HEK293 (cell line): ENCODE results near the gene VAV2.

Experiments
- BCL6B ChIP-seq: fragments of 450-650 bp; formaldehyde crosslinking; IDR thresholded peaks from 2 replicates; pipeline ENCODE4 v1.5.1; 2017; ENCODE audit warnings: missing biosample characterization, missing genetic modification characterization
- GFI1B ChIP-seq: fragments of 450-650 bp; formaldehyde crosslinking; IDR thresholded peaks from 2 replicates; pipeline ENCODE4 v1.5.1; 2016; ENCODE audit warnings: missing biosample characterization, missing genetic modification characterization
- GLIS2 ChIP-seq: fragments of 450-650 bp; formaldehyde crosslinking; IDR thresholded peaks from 2 replicates; pipeline ENCODE4 v1.5.1; 2016; ENCODE audit warnings: missing biosample characterization, missing genetic modification characterization
- KLF16 ChIP-seq: fragments of 450-650 bp; formaldehyde crosslinking; IDR thresholded peaks from 2 replicates; pipeline ENCODE4 v1.5.1; 2017; ENCODE audit warnings: missing biosample characterization, missing genetic modification characterization
- OVOL3 ChIP-seq: fragments of 450-650 bp; formaldehyde crosslinking; IDR thresholded peaks from 2 replicates; pipeline ENCODE4 v1.5.1; 2016; ENCODE audit warnings: missing biosample characterization, missing genetic modification characterization
- PRDM2 ChIP-seq: fragments of 450-650 bp; formaldehyde crosslinking; IDR thresholded peaks from 2 replicates; pipeline ENCODE4 v1.5.1; 2016; ENCODE audit warnings: missing biosample characterization, missing genetic modification characterization, borderline replicate concordance
- RBAK ChIP-seq: fragments of 450-650 bp; formaldehyde crosslinking; IDR thresholded peaks from 2 replicates; pipeline ENCODE4 v1.5.1; 2016; ENCODE audit warnings: missing biosample characterization, missing genetic modification characterization
- SALL2 ChIP-seq: fragments of 450-650 bp; formaldehyde crosslinking; IDR thresholded peaks from 2 replicates; pipeline ENCODE4 v1.5.0; 2017; ENCODE audit warnings: missing biosample characterization, mild to moderate bottlenecking, missing genetic modification characterization, borderline replicate concordance
- SCRT1 ChIP-seq: fragments of 450-650 bp; formaldehyde crosslinking; IDR thresholded peaks from 2 replicates; pipeline ENCODE4 v1.5.1; 2016; ENCODE audit warnings: missing biosample characterization, missing genetic modification characterization, borderline replicate concordance
- SCRT2 ChIP-seq: fragments of 450-650 bp; formaldehyde crosslinking; IDR thresholded peaks from 2 replicates; pipeline ENCODE4 v1.5.1; 2016; ENCODE audit warnings: missing biosample characterization, missing genetic modification characterization
- TRIM28 ChIP-seq: IDR thresholded peaks from 2 replicates; pipeline ENCODE4 v1.6.1; 2011; ENCODE audit warnings: low read length, control low read depth, borderline replicate concordance
- ZBTB49 ChIP-seq: fragments of 450-650 bp; formaldehyde crosslinking; IDR thresholded peaks from 2 replicates; pipeline ENCODE4 v1.5.1; 2016; ENCODE audit warnings: missing biosample characterization, missing genetic modification characterization, low read depth
- ZNF155 ChIP-seq: fragments of 450-650 bp; formaldehyde crosslinking; IDR thresholded peaks from 2 replicates; pipeline ENCODE4 v1.5.1; 2016; ENCODE audit warnings: missing biosample characterization, missing genetic modification characterization
- ZNF18 ChIP-seq: fragments of 450-650 bp; formaldehyde crosslinking; IDR thresholded peaks from 2 replicates; pipeline ENCODE4 v1.5.1; 2016; ENCODE audit warnings: missing biosample characterization, missing genetic modification characterization
- ZNF211 ChIP-seq: fragments of 450-650 bp; formaldehyde crosslinking; IDR thresholded peaks from 2 replicates; pipeline ENCODE4 v1.5.1; 2016; ENCODE audit warnings: low read depth, missing biosample characterization, missing genetic modification characterization
- ZNF501 ChIP-seq: fragments of 450-650 bp; formaldehyde crosslinking; IDR thresholded peaks from 2 replicates; pipeline ENCODE4 v1.5.1; 2016; ENCODE audit warnings: missing biosample characterization, missing genetic modification characterization
- ZNF510 ChIP-seq: fragments of 450-650 bp; formaldehyde crosslinking; IDR thresholded peaks from 2 replicates; pipeline ENCODE4 v1.5.1; 2018; ENCODE audit warnings: mild to moderate bottlenecking, missing genetic modification characterization, missing biosample characterization; ENCODE audit not compliant: insufficient replicate concordance
- ZNF654 ChIP-seq: fragments of 450-650 bp; formaldehyde crosslinking; IDR thresholded peaks from 2 replicates; pipeline ENCODE4 v1.5.1; 2016; ENCODE audit warnings: low read depth, missing biosample characterization, missing genetic modification characterization
- ZNF704 ChIP-seq: fragments of 450-650 bp; formaldehyde crosslinking; IDR thresholded peaks from 2 replicates; pipeline ENCODE4 v1.5.1; 2016; ENCODE audit warnings: missing biosample characterization, missing genetic modification characterization
- ZNF792 ChIP-seq: fragments of 450-650 bp; formaldehyde crosslinking; IDR thresholded peaks from 2 replicates; pipeline ENCODE4 v1.5.1; 2016; ENCODE audit warnings: missing biosample characterization, missing genetic modification characterization
- ZSCAN18 ChIP-seq: fragments of 450-650 bp; formaldehyde crosslinking; IDR thresholded peaks from 2 replicates; pipeline ENCODE4 v1.5.1; 2016; ENCODE audit warnings: missing biosample characterization, missing genetic modification characterization
- ZSCAN23 ChIP-seq: fragments of 450-650 bp; formaldehyde crosslinking; IDR thresholded peaks from 2 replicates; pipeline ENCODE4 v1.5.1; 2016; ENCODE audit warnings: missing biosample characterization, missing genetic modification characterization
- ZSCAN30 ChIP-seq: fragments of 450-650 bp; IDR thresholded peaks from 2 replicates; pipeline ENCODE4 v1.5.1; 2018; ENCODE audit warnings: missing biosample characterization, mild to moderate bottlenecking, missing genetic modification characterization, moderate library complexity
- ZSCAN4 ChIP-seq: fragments of 450-650 bp; formaldehyde crosslinking; IDR thresholded peaks from 2 replicates; pipeline ENCODE4 v1.5.1; 2017; ENCODE audit warnings: missing biosample characterization, missing genetic modification characterization

The VAV2 gene

GRCh38 chr9:133991964-133992779 is at the start of gene VAV2 (continued):
- no peak for TF ChIP-seq OVOL3 (tag by site-specific recombination)
- no peak for TF ChIP-seq ZNF510 (tag by site-specific recombination)
- TF ChIP-seq ZNF501 (tag by site-specific recombination), result no peak
- TF ChIP-seq ZNF792 (tag by site-specific recombination), result no peak
- TF ChIP-seq TRIM28, result no peak
- no peak for TF ChIP-seq RBAK (tag by site-specific recombination)
- TF ChIP-seq SCRT1 (tag by site-specific recombination), result no peak
- TF ChIP-seq ZNF654 (tag by site-specific recombination), result no peak
- no peak for TF ChIP-seq SCRT2 (tag by site-specific recombination)
- TF ChIP-seq KLF16, result 0 out of 2 replicates have a peak, but pooled peaks have one; percentile 41
- no peak for TF ChIP-seq ZNF18 (tag by site-specific recombination)
- TF ChIP-seq GLIS2, result peak; percentile 35; the same call in 1 of the 2 replicates
- no peak for TF ChIP-seq ZNF704 (tag by site-specific recombination)
- TF ChIP-seq ZNF155 (tag by site-specific recombination), result no peak
- TF ChIP-seq ZSCAN18 (tag by site-specific recombination), result no peak
- no peak for TF ChIP-seq BCL6B
- no peak for TF ChIP-seq ZBTB49 (tag by site-specific recombination)
- TF ChIP-seq PRDM2, result no peak
- no peak for TF ChIP-seq ZSCAN23 (tag by site-specific recombination)
- TF ChIP-seq GFI1B (tag by site-specific recombination), result no peak
- no peak for TF ChIP-seq ZSCAN4
- no peak for TF ChIP-seq ZNF211 (tag by site-specific recombination)
- no peak for TF ChIP-seq ZSCAN30 (tag by site-specific recombination)
- no peak for TF ChIP-seq SALL2 (tag by site-specific recombination)
